Embryonic facial prominence (tissue), 1 donor: ENCODE data around the gene TESK1.

Experiments
- DNase-seq: peaks from one replicate; pipeline ENCODE4 v3.0.0-alpha.2; 2016; ENCODE audit errors: extremely low spot score

Gene TESK1

GRCh38 chr9:35604578-35605350 lies at the start of gene TESK1:
Gene TESK1 (plus strand): TSS chr9:35605262. CDS start chr9:35605620, 358 bp downstream.
- DNase-seq = no peak

- no peak for DNase-seq
Measured at GRCh38 chr9:35555881-35556280, 49.2 kb upstream of the TESK1 start.

- DNase-seq = no peak
Measured at GRCh38 chr9:35556776-35557175, 48.3 kb upstream of the TESK1 start.

- no peak for DNase-seq
Measured at GRCh38 chr9:35557320-35557719, 47.7 kb upstream of the TESK1 start.

GRCh38 chr9:35558185-35558584 lies 46.9 kb upstream of the TESK1 start:
- DNase-seq = no peak

- DNase-seq = no peak
Measured at GRCh38 chr9:35559792-35560530, 45.1 kb upstream of the TESK1 start.

GRCh38 chr9:35560625-35561337 lies 44.3 kb upstream of the TESK1 start:
- no peak for DNase-seq

GRCh38 chr9:35561468-35562261 lies 43.4 kb upstream of the TESK1 start:
- no peak for DNase-seq

- DNase-seq = no peak
Measured at GRCh38 chr9:35562895-35563780, 41.9 kb upstream of the TESK1 start.

GRCh38 chr9:35563791-35564197 lies 41.3 kb upstream of the TESK1 start:
- no peak for DNase-seq

GRCh38 chr9:35564658-35565061 lies 40.4 kb upstream of the TESK1 start:
- DNase-seq = no peak

- DNase-seq = no peak
Measured at GRCh38 chr9:35566417-35566816, 38.6 kb upstream of the TESK1 start.

- no peak for DNase-seq
Measured at GRCh38 chr9:35568196-35568595, 36.9 kb upstream of the TESK1 start.

- DNase-seq = no peak
Measured at GRCh38 chr9:35569206-35569605, 35.9 kb upstream of the TESK1 start.

GRCh38 chr9:35570709-35571504 lies 34.2 kb upstream of the TESK1 start:
- no peak for DNase-seq

- DNase-seq = no peak
Measured at GRCh38 chr9:35574578-35575122, 30.4 kb upstream of the TESK1 start.

GRCh38 chr9:35575478-35575877 lies 29.6 kb upstream of the TESK1 start:
- no peak for DNase-seq

GRCh38 chr9:35577486-35577885 lies 27.6 kb upstream of the TESK1 start:
- no peak for DNase-seq

GRCh38 chr9:35579130-35579529 lies 25.9 kb upstream of the TESK1 start:
- DNase-seq = no peak
